Smooth muscle cell (in vitro differentiated cells): ENCODE data around the gene LIG3. TPM values are rescaled to one million over a fixed set of nuclear protein-coding genes. Genes with fewer than 3 reads are reported as not detected.

ENCODE experiments used
- DNase-seq: peaks from one replicate; lab custom pipeline; 2025; ENCODE audit not compliant: unreplicated experiment; lab: John Stamatoyannopoulos, UW
- H2AFZ ChIP-seq: fragments of 200-600 bp; sonication (generic); 2 replicates; pipeline ENCODE4 v1.6.0; 2016; ENCODE audit warnings: antibody characterized with exemption, low read depth, mild to moderate bottlenecking
- H3F3A ChIP-seq: fragments of 200-600 bp; sonication (generic); 2 replicates; pipeline ENCODE4 v1.6.0; 2017; ENCODE audit warnings: antibody characterized with exemption, low read depth
- H3K27ac ChIP-seq: fragments of 200-600 bp; sonication (generic); 2 replicates; pipeline ENCODE4 v1.5.1; 2016; ENCODE audit warnings: low read depth, mild to moderate bottlenecking
- H3K27me3 ChIP-seq: fragments of 200-600 bp; sonication (generic); 2 replicates; pipeline ENCODE4 v1.6.1; 2016; ENCODE audit warnings: low read depth, mild to moderate bottlenecking
- H3K36me3 ChIP-seq: fragments of 200-600 bp; sonication (generic); 2 replicates; pipeline ENCODE4 v1.5.1; 2016; ENCODE audit warnings: low read depth
- H3K4me1 ChIP-seq: fragments of 200-600 bp; sonication (generic); 2 replicates; pipeline ENCODE4 v1.5.1; 2016; ENCODE audit warnings: low read depth
- H3K4me2 ChIP-seq: fragments of 200-600 bp; sonication (generic); 2 replicates; pipeline ENCODE4 v1.6.0; 2016; ENCODE audit warnings: mild to moderate bottlenecking
- H3K4me3 ChIP-seq: fragments of 200-600 bp; sonication (generic); 2 replicates; pipeline ENCODE4 v1.5.1; 2016; ENCODE audit warnings: mild to moderate bottlenecking
- H3K79me2 ChIP-seq: fragments of 200-600 bp; sonication (generic); 2 replicates; pipeline ENCODE4 v1.6.0; 2016; ENCODE audit warnings: low read depth, mild to moderate bottlenecking
- H3K9ac ChIP-seq: fragments of 200-600 bp; sonication (generic); 2 replicates; pipeline ENCODE4 v1.6.0; 2016; ENCODE audit warnings: low read depth
- H3K9me3 ChIP-seq: fragments of 200-600 bp; sonication (generic); replicated peaks from 2 replicates; pipeline ENCODE4 v1.5.1; 2016; ENCODE audit warnings: low read depth
- H4K20me1 ChIP-seq: fragments of 200-600 bp; sonication (generic); 2 replicates; pipeline ENCODE4 v1.6.0; 2016; ENCODE audit warnings: low read depth
- WGBS: methylation state at CpG from one replicate; pipeline ENCODE4 v1.1.7; 2016; ENCODE audit warnings: low lambda C conversion rate; 5-methylcytosine and 5-hydroxymethylcytosine counted together
- polyA plus RNA-seq: library from polyadenylated mRNA; unstranded; fragments of >200 nt; fragmentation: Nextera tagmentation; extraction: Ambion mirVana; gene quantifications from 2 replicates; pipeline ENCODE4 v1.2.1, GENCODE V29; 2016
- total RNA-seq: library from RNA; depleted of rRNA; stranded (reverse); fragments of >200 nt; gene quantifications from 2 replicates; pipeline ENCODE4 v1.2.3, GENCODE V29; 2014
- TF ChIP-seq, protein P1 (sequence below): fragments of 200-600 bp; sonication (generic); IDR thresholded peaks from 2 replicates; pipeline ENCODE4 v1.5.1; 2017; ENCODE audit warnings: borderline replicate concordance, mild to moderate bottlenecking, antibody characterized with exemption; ENCODE audit not compliant: insufficient read depth, poor library complexity, severe bottlenecking

LIG3 gene
- total and polyA plus RNA-seq, 2 experiments from 2014 or later = 18.1 to 34.6 TPM

DNA sequence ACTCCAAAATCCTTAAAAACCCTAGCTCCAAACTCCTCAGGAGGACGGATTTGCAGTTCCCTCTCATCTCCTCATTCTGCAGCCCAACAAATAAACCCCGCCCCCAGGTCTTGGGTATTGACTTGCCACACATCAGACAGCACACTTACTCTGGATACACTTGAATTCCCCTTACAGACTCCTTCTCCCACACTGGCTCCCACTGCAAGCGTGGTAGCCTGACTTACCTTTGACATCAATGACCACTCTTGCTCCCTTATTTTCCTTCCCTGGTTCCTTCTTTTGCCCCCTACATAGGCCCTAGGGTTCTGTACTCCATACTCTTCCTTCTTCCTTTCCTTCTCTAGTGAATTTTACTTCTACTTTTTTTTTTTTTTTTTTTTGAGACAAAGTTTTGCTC lies 75.7 kb downstream of the LIG3 start:
- H4K20me1 ChIP-seq = peaks cover 35% of the 10 kb centered on the region
- no peak overlapping the region for H2AFZ ChIP-seq
- TF ChIP-seq, protein P1, sequence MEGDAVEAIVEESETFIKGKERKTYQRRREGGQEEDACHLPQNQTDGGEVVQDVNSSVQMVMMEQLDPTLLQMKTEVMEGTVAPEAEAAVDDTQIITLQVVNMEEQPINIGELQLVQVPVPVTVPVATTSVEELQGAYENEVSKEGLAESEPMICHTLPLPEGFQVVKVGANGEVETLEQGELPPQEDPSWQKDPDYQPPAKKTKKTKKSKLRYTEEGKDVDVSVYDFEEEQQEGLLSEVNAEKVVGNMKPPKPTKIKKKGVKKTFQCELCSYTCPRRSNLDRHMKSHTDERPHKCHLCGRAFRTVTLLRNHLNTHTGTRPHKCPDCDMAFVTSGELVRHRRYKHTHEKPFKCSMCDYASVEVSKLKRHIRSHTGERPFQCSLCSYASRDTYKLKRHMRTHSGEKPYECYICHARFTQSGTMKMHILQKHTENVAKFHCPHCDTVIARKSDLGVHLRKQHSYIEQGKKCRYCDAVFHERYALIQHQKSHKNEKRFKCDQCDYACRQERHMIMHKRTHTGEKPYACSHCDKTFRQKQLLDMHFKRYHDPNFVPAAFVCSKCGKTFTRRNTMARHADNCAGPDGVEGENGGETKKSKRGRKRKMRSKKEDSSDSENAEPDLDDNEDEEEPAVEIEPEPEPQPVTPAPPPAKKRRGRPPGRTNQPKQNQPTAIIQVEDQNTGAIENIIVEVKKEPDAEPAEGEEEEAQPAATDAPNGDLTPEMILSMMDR = no peak
- no peaks in the 10 kb centered on the region for H3K27me3 ChIP-seq
- H3K79me2 ChIP-seq = no peaks in the 10 kb centered on the region
- H3K4me2 ChIP-seq = no peak overlapping the region
- DNase-seq = no peak
- no peak overlapping the region for H3K9ac ChIP-seq
- no peaks in the 10 kb centered on the region for H3K36me3 ChIP-seq
- no peaks in the 10 kb centered on the region for H3K9me3 ChIP-seq
- no peaks in the 10 kb centered on the region for H3F3A ChIP-seq
- peaks cover 11% of the 10 kb centered on the region for H3K4me1 ChIP-seq
- 82% methylated on average over 3 of the region's 3 CpGs for WGBS
- no peak overlapping the region for H3K4me3 ChIP-seq
- H3K27ac ChIP-seq = no peak overlapping the region

DNA sequence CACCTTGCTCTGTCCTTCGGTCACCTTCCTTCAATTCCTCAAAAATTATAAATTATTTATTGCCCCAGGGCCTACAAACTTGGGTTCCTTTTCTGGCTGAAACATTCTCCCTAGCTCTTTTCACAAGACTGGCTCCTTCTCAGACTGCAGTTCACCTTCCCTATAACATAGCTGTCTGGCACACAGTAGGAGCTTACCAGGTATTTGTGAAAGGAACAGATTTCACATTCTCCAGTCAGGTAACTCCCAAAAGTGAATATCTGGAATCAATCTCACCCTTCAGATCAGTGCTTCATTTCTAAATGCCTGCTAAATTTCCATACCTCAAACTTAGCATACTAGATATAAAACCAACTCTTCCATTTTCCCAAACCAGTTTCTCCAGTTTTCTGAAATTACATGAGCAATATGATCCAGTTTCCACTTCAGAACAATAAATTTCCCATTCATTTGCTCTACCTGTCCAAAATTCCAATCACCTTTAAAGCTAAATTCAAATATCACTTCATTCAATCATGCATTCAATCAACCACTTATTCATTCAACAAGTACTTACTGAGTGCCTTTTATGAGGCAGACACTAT lies 77.1 kb downstream of the LIG3 start:
- H3K79me2 ChIP-seq = no peaks in the 10 kb centered on the region

More for the DNA sequence above, 77.1 kb downstream of the LIG3 start:
- no peak overlapping the region for H3K9ac ChIP-seq
- no peaks in the 10 kb centered on the region for H3K36me3 ChIP-seq
- no peak overlapping the region for H2AFZ ChIP-seq
- WGBS = 94% methylated on average over 1 of the region's 1 CpG
- H3K4me1 ChIP-seq = no peaks in the 10 kb centered on the region
- no peak overlapping the region for H3K4me3 ChIP-seq
- no peak overlapping the region for H3K27ac ChIP-seq
- H3K4me2 ChIP-seq = no peak overlapping the region
- no peak for DNase-seq
- no peaks in the 10 kb centered on the region for H3K27me3 ChIP-seq
- TF ChIP-seq, protein P1 = no peak
- H4K20me1 ChIP-seq = peaks cover 21% of the 10 kb centered on the region
- peaks cover 2% of the 10 kb centered on the region for H3F3A ChIP-seq
- no peaks in the 10 kb centered on the region for H3K9me3 ChIP-seq

Other genes starting within 250 kb of the LIG3 start
- 1.5 and 1.9 TPM in 2 replicates for gene CCT6B, start 19.1 kb upstream of the LIG3 start, total RNA-seq
- 1.6 and 1.8 TPM in 2 replicates for gene CCT6B, start 19.1 kb upstream of the LIG3 start, polyA plus RNA-seq
- gene ZNF830, start 19.0 kb upstream of the LIG3 start, total RNA-seq = 10.2 and 12.1 TPM in 2 replicates
- 8.9 and 10.4 TPM in 2 replicates for gene ZNF830, start 19.0 kb upstream of the LIG3 start, polyA plus RNA-seq
- 7.1 and 20.0 TPM in 2 replicates for gene RFFL, start 83.2 kb downstream of the LIG3 start, total RNA-seq
- gene RFFL, start 83.2 kb downstream of the LIG3 start, polyA plus RNA-seq = 5.3 and 7.0 TPM in 2 replicates
- gene RAD51D, start 139.3 kb downstream of the LIG3 start, total RNA-seq = 1.4 and 1.7 TPM in 2 replicates
- gene RAD51D, start 139.3 kb downstream of the LIG3 start, polyA plus RNA-seq = 2.0 and 5.5 TPM in 2 replicates
- not detected in 2 replicates for gene FNDC8, start 141.1 kb downstream of the LIG3 start, total RNA-seq
- not detected in 2 replicates for gene FNDC8, start 141.1 kb downstream of the LIG3 start, polyA plus RNA-seq
- gene NLE1, start 161.8 kb downstream of the LIG3 start, total RNA-seq = 4.6 and 10.3 TPM in 2 replicates
- 4.9 and 5.6 TPM in 2 replicates for gene NLE1, start 161.8 kb downstream of the LIG3 start, polyA plus RNA-seq
- gene UNC45B, start 167.3 kb downstream of the LIG3 start, total RNA-seq = not detected in 2 replicates
- gene UNC45B, start 167.3 kb downstream of the LIG3 start, polyA plus RNA-seq = 0.02 TPM in 1 of 2 replicates, not detected in the other
- not detected in 2 replicates for gene SLC35G3, start 213.9 kb downstream of the LIG3 start, total RNA-seq
- gene SLC35G3, start 213.9 kb downstream of the LIG3 start, polyA plus RNA-seq = not detected in 2 replicates